ENCODE results near the gene EHBP1.
A peak's percentile ranks its signal among the peaks of the same experiment; 100 is the strongest.

Gene EHBP1

DNA sequence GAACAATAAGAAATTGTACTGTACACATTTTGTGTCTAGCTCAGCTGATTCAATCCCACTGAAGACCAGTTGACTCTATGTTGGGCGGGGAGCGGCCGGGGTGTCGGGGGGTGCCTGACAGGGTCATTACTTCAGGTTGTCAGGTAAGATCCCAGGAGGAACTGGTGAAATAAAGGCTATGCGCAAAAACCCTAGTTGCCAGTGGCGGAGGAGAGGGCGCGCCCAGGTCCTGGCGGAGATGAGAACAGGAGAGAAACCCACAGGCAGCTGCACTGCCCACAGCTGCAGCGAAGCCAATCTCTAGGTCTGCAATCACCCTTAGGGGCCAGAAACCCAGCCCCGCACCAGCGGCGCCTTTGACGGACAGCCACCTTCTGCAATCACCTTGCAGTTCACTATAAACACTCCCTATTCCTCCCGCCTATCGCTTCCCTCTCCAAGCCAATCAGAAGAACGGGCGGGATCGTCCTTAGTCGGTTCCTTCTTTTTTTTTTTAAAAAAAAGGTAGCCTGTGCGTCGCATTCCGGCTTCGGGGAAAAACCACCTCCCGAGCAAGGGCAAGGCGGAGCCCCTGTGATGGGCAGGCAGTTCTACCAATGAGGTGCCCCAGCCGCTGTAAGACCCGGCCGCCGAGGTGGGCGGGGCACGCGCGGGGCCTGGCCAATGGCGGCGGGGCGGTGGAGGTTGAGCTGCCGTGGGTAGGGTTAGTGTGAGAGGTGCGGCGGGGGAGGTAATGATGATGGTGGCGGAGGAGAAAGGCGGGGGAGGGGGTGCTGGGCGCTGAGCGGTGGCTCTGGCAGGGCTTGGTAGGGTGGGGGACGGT is at the start of gene EHBP1:
Gene EHBP1 (plus strand): TSS at position 707 of the 823 bp plus-strand sequence. CDS start 1,479 bp downstream, outside the sequence.
- peak; percentile 98 for DNase-seq

- DNase-seq = no peak
These were observed 47.7 kb upstream of the EHBP1 start for GRCh38 chr2:62657783-62658182.

DNA sequence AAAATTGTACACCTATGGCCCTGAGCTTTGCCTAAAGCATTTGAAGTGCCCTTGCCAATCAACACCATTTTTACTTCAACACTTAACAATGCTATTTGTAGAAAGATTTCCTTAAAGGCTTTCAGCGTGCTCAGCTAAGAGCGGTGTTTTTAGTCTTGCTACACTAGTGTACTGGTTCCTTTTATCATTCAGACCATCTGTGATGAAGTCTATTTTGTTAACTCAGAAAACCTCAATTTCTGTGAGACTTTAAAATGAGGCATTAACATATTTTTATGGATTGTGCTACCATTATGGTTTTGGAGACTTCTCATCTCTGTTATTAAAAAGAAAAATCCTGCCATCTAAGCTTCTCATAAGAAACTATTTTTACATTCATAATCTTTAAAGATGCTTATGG is 46.6 kb upstream of the EHBP1 start:
- DNase-seq = no peak

DNA sequence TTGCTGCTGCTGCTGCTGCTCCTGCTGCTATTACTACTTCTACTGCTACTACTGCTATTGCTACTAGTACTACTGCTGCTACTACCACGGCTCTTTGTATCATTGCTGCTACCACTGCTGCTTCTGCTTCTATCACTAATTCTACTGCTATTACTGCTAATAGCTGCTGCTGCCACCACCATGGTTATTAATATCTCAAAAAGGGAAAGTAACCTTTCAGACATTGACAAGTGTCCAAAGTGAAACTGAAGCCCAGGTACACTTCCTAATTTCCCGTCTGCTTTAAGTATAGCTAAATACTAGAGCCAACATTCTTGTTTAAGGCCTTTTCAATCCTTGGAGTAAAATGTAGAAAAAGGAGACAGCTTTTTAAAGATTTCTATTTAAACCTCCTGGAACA is 45.4 kb upstream of the EHBP1 start:
- no peak for DNase-seq

- no peak for DNase-seq
These were observed 44.8 kb upstream of the EHBP1 start for GRCh38 chr2:62660582-62661262.

DNA sequence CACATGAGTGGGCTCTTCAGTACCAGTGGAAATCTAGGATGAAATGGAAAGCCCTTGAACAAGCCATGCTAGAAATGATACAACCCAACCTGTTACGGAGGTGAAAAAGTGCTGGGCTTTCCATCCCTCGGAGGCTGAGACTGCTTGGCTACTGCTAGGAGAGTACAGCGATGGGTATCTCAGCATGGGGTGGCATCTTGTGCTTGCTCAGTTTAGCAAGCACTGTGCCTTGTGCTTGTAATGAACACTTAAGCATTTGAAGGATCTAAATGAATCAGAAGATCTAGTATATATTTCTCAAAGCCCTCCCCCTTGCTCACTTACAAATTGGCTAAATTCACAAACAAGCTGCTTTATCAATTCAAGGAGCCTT is 44.3 kb upstream of the EHBP1 start:
- no peak for DNase-seq

GRCh38 chr2:62662131-62662530 is 43.4 kb upstream of the EHBP1 start:
- no peak for DNase-seq

GRCh38 chr2:62662554-62662953 is 43.0 kb upstream of the EHBP1 start:
- DNase-seq = no peak

- DNase-seq = no peak
These were observed 42.1 kb upstream of the EHBP1 start for GRCh38 chr2:62663411-62663810.

DNA sequence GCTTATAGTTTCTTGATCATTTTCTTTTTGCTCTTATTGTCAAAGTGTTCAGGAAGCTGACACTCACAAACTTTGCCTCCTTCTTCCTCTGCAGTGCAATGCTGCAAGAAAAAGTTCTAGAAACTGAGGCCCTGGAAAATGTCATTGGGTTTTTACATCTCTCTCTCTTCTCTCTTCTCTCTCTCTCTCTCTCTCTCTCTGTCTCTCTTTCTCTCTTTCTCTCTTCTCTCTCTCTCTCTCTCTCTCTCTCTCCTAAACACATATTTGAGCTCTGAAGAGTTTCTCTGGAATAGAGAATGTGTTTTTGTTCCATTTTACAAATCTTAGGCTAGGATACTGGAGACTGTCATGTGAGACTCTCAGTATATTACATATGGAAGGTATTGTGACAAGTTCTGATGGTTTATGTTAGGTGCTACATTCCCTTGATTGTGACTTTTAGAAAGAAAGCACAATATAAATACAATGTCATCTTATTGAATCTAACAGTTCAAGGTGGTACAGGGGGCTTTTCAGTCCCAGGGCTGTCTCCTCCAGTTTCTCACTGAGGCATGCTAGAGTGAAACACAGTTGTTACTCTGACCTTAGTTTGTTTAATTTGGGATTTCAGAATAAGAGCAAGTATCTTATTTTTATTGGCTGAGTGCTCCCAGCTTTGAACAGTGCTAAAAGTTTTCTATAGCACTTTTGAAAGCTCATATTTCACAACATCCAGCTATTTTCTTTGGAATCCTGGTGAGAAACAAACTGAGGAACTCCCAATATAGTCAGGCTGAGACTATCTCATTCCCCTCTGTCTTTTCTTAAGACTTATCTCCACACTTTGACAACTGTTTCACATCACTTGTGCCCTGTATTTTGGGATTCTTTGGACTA is 41.4 kb upstream of the EHBP1 start:
- no peak for DNase-seq

GRCh38 chr2:62665446-62665845 is 40.1 kb upstream of the EHBP1 start:
- no peak for DNase-seq

DNA sequence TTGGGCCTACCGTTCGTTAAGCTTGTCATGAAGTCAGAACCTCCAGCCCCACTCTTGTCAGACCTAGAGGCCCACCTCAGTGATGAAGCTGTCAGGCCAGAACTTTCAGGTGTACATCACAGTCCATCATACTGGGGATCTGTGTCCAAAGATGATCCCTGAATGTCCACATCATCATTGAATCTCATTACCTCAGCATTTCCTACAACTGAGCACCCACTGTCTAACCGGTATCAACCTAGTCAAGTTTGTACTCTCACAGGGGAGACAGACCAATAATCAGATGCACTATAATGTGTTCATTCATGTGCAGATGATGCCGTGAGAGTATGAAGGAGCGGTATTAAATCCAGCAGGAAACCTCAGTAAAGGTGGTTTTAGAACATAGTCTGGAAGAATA is 36.3 kb upstream of the EHBP1 start:
- no peak for DNase-seq

- no peak for DNase-seq
These were observed 32.9 kb upstream of the EHBP1 start for GRCh38 chr2:62672601-62673000.

GRCh38 chr2:62675062-62675461 is 30.5 kb upstream of the EHBP1 start:
- no peak for DNase-seq

- DNase-seq = no peak
These were observed 20.3 kb upstream of the EHBP1 start for GRCh38 chr2:62685256-62685655.

GRCh38 chr2:62686012-62686685 is 19.4 kb upstream of the EHBP1 start:
- no peak for DNase-seq

- DNase-seq = no peak
These were observed 17.9 kb upstream of the EHBP1 start for GRCh38 chr2:62687636-62688035.

GRCh38 chr2:62688771-62689170 is 16.7 kb upstream of the EHBP1 start:
- no peak for DNase-seq

DNA sequence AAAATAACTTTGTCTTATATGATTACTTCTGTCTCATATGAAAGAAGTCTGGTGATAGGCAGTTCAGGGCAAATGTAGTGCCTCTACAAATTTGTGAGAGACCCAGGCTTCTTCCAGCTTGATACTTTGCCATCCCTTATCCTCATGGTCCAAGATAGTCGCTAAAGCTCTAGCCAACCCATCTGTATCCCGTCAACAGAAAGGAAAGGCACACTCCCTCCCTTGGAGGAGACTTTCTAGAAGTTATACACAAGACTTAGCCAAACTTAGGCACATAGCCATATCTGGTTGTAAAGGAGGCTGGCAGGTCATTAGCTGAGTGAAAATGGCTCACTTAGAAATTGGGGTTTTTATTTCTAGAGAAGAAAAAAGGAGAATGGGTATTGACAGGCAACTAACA is 14.3 kb upstream of the EHBP1 start:
- no peak for DNase-seq

GRCh38 chr2:62692225-62692624 is 13.3 kb upstream of the EHBP1 start:
- no peak for DNase-seq

- no peak for DNase-seq
These were observed 6.9 kb upstream of the EHBP1 start for GRCh38 chr2:62698653-62699052.

- DNase-seq = no peak
These were observed 883 bp upstream of the EHBP1 start for GRCh38 chr2:62704654-62705006.

All from activated CD4-positive, alpha-beta T cell treated with anti-CD3 and anti-CD28 coated beads for 48 hours (primary cell).